ENCODE data around the gene PGA5. TPM values are rescaled to one million over a fixed set of nuclear protein-coding genes. Genes with fewer than 3 reads are reported as not detected.

Gene PGA5
- total RNA-seq, 1 donor from 2014 or later: not detected

DNA sequence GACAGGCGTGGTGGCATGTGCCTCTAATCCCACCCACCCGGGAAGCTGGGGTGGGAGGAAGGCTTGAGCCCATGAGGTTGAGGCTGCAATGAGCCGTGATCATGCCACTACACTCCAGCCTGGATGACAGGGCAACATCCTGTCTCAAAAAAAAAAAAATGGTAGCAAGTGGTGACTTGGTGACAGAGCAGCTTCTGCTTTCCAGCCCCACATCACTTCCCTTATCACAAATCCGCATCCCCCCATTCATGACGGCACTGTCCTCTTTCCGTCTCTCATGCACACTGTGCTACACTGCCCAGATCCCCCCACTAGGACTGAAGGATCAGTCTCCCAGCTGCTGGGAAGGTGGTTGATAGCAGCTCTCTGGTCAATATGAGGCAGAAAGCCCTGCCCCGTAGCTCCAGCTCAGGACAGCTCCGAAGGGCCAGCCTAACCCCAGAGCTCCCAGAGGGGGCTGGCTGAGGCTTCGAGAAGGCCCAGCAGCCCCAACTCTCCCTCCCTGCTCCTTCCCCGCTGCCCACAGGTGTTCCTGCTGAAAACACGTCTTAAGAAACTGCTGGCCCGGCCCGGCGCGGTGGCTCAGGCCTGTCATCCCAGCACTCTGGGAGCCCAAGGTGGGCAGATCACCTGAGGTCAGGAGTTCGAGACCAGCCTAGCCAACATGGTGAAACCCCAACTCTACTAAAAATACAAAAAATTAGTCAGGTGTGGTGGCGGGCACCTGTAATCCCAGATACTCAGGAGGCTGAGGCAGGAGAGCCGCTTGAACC, 15.9 kb downstream of the PGA5 start:
- H3K36me3 Mint-ChIP-seq (ENCODE audit: low read depth): no peaks in the 10 kb centered on the region
- TF ChIP-seq, protein P1, sequence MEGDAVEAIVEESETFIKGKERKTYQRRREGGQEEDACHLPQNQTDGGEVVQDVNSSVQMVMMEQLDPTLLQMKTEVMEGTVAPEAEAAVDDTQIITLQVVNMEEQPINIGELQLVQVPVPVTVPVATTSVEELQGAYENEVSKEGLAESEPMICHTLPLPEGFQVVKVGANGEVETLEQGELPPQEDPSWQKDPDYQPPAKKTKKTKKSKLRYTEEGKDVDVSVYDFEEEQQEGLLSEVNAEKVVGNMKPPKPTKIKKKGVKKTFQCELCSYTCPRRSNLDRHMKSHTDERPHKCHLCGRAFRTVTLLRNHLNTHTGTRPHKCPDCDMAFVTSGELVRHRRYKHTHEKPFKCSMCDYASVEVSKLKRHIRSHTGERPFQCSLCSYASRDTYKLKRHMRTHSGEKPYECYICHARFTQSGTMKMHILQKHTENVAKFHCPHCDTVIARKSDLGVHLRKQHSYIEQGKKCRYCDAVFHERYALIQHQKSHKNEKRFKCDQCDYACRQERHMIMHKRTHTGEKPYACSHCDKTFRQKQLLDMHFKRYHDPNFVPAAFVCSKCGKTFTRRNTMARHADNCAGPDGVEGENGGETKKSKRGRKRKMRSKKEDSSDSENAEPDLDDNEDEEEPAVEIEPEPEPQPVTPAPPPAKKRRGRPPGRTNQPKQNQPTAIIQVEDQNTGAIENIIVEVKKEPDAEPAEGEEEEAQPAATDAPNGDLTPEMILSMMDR (IDR thresholded peaks at IDR 0.05): no peak
- H3K4me3 Mint-ChIP-seq: no peak overlapping the region
- POLR2A ChIA-PET: no interaction called here
- H3K4me1 Mint-ChIP-seq: no peaks in the 10 kb centered on the region
- H3K9me3 Mint-ChIP-seq: no peaks in the 10 kb centered on the region
- CTCF ChIA-PET: no interaction called here
- H3K27me3 Mint-ChIP-seq: no peaks in the 10 kb centered on the region
- DNase-seq: no peak
- ATAC-seq (ENCODE audit: low read depth): no peak
- no peak overlapping the region for H3K27ac Mint-ChIP-seq
- intact Hi-C loops (cut with micrococcal nuclease): no loop called here

DNA sequence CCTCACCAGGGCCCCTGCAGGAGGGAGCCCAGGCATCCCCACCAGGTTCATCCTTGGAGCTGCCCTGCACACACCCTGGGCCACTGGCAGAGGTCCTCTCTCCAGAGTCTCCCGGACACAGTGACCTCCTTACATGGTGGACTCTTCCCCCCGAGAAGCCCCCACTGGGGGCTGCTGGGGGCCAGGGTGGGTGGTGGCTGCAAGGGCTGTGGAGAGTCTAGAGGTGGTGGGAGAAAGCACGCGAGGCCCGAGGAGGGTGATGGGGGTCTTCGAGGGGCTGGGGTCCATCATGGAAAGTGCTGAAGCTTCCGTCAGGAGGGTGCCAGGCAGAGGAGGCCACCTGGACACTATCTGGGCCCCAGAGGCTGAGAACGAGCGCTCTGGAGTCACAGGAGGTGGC, 17.6 kb downstream of the PGA5 start:
- TF ChIP-seq, protein P1 (IDR thresholded peaks at IDR 0.05): no peak
- Mint-ChIP-seq H3K4me1 (no peaks in the 10 kb centered on the region), H3K27ac (no peak overlapping the region), H3K27me3 (no peaks in the 10 kb centered on the region), H3K4me3 (no peak overlapping the region), H3K9me3 (no peaks in the 10 kb centered on the region), H3K36me3 (ENCODE audit: low read depth) (no peaks in the 10 kb centered on the region)
- POLR2A ChIA-PET: no interaction called here
- ATAC-seq (ENCODE audit: low read depth) (no peak), DNase-seq (no peak)
- CTCF ChIA-PET: no interaction called here
- intact Hi-C loops (cut with micrococcal nuclease): no loop called here

DNA sequence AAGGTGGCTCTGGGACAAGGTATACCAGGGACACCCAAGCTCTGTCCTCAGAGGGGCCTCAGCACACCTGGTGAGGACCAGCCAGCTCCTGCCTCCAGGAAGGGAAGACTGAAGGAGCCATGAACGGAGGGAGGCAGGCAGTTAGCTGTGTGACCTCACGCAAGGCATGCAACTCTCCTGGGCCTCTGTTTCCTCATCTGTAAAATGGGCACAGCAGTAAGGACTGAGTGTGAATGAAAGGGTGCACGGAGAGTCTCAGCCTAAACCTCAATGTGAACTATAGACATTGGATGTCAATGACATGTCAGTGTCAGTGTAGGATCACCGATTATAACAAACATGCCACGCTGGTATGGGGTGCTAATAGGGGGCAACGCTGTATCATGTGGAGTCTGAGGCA, 18.4 kb downstream of the PGA5 start:
- Mint-ChIP-seq H3K27me3 (no peaks in the 10 kb centered on the region), H3K4me3 (no peak overlapping the region), H3K27ac (no peak overlapping the region), H3K9me3 (no peaks in the 10 kb centered on the region), H3K4me1 (no peaks in the 10 kb centered on the region), H3K36me3 (ENCODE audit: low read depth) (no peaks in the 10 kb centered on the region)
- CTCF ChIA-PET: interaction anchor here (1.4 kb wide), 1 partner anchor 126 kb away, joined by 3 read pairs; no protein-coding TSS in a partner anchor
- POLR2A ChIA-PET: interaction anchor here (0.6 kb wide), 1 partner anchor 1003 kb away, joined by 3 read pairs; no protein-coding TSS in a partner anchor
- TF ChIP-seq, protein P1 (IDR thresholded peaks at IDR 0.05): no peak
- DNase-seq (no peak), ATAC-seq (ENCODE audit: low read depth) (no peak)
- intact Hi-C loops (cut with micrococcal nuclease): no loop called here

DNA sequence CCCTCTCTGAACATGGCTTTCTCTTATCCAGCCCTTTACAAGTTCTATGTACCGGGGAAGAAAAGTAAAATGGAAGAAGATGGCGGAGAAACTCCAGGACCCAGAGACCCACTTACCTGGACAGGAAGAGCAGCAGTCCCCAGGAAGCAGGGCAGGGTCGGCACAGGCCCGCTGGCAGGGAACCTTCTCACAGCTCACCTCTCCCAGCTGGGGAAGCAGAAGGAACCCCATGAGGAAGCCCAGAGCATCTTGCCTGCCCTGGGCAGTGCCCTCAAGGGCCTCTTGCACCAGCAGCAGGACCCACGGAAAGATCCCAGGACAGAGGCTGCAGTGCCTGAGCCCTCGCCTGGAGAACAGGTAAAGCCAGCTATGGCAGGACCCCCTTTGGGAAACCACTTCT, 23.4 kb downstream of the PGA5 start:
- TF ChIP-seq, protein P1 (IDR thresholded peaks at IDR 0.05): no peak
- Mint-ChIP-seq H3K9me3 (no peaks in the 10 kb centered on the region), H3K36me3 (ENCODE audit: low read depth) (no peaks in the 10 kb centered on the region), H3K27me3 (no peaks in the 10 kb centered on the region), H3K27ac (no peak overlapping the region), H3K4me1 (no peaks in the 10 kb centered on the region), H3K4me3 (no peak overlapping the region)
- intact Hi-C loops (cut with micrococcal nuclease): no loop called here
- ATAC-seq (ENCODE audit: low read depth) (no peak), DNase-seq (no peak)
- POLR2A ChIA-PET: no interaction called here
- CTCF ChIA-PET: no interaction called here

DNA sequence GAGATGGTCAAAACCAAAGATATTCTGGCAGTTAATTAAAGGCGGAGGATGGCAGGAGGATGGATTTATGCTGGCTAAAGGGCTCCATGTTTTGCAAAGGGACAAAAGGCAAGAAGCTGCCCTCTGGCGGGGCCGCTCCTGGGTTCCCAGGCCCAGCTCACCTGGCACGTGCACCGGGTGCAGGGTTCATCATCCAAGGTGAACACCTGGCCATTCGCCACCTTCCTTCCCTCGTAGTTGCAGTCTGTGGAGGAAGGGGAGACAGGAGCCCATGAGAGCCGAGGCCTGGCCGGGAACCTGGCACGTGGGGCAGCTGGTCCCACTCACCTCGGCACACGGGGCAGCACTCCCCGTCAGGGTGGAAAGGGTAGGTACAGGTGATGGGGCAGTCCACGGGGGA, 23.8 kb downstream of the PGA5 start:
- Mint-ChIP-seq H3K27me3 (no peaks in the 10 kb centered on the region), H3K4me3 (no peak overlapping the region), H3K4me1 (no peaks in the 10 kb centered on the region), H3K27ac (no peak overlapping the region), H3K36me3 (ENCODE audit: low read depth) (no peaks in the 10 kb centered on the region), H3K9me3 (no peaks in the 10 kb centered on the region)
- no peak for DNase-seq
- ChIA-PET POLR2A (no interaction called here), CTCF (no interaction called here)
- intact Hi-C loops (cut with micrococcal nuclease): no loop called here
- TF ChIP-seq, protein P1 (IDR thresholded peaks at IDR 0.05): no peak
- ATAC-seq (ENCODE audit: low read depth): no peak
